GM19455 (cell line): Measurements from ENCODE around the gene LCAT.

Experiments used
- ATAC-seq: cut with Tn5 transposase; IDR thresholded peaks from one replicate; pipeline ENCODE4 v1.9.1; 2021; ENCODE audit not compliant: unreplicated experiment

The LCAT gene

DNA sequence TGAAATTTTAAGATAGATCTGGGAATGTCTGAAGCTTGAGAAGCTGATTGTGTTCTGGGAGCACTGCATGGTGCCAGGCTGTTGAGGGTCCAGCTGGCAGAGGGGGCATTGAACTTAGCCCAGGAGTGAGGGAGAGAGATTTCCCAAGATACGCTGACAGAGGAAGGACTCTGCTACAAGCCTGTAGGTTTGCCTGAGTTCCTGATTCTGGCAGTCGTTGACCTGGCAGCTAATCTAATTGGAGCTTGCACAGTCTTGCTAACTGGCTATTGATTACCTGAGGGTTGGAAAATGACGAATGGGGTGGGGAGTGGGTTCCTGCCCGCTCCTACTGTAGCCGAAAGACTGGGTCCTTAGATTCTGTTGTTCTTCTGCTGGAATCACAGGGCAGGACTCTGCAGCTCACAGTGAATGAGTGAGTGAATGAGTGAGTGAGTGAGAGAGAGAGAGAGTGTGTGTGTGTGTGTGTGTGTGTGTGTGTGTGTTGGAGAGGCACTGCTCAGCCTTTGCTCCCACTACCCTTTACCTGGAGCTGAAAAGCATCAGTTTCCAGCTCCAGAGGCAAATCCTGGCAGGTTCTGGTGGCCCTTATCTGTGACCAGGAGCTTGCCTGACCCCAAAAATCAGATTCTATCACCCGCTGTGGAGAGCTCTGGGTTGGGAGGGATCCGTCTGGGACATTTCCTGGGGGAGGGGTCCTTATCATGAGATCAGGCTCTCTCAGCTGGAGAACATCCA lies 29.0 kb downstream of the LCAT start:
- no peak for ATAC-seq

GRCh38 chr16:67910158-67910557 lies 33.8 kb downstream of the LCAT start:
- no peak for ATAC-seq

GRCh38 chr16:67909056-67909742 lies 34.7 kb downstream of the LCAT start:
- ATAC-seq, result no peak

DNA sequence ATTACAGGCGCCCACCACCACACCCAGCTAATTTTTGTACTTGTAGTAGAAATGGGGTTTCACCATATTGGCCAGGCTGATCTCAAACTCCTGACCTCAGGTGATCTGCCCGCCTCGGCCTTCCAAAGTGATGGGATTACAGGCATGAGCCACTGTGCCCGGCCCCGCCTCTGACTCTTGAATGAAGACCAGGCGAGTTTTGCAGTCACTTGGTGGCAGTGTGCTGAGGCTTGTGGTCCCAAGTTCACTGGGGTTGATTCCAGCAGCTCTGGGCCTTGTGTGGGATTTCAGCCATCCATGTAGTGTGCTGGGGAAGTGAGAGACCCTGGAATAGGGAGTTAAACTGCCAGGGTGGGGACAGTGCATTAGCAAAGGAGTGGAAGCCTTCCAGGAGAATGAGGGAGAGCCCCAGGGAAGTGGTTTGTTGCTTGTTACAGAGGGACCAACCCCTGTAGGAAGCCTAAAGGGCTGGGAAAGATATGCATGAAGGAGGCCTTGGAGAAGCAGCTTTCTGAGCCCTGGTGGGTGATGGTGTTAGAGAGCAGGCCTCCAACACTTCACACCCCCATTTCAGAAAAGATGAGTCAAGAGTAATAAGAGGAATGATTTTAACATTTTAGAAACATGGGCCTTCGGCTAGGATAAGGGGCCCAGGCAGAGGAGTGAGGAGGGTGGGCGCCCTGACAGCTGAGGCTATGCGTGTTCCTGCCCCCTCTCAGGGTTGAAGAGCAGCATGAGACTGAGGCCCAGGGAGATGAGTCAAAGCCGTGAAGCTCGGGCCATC lies 36.3 kb downstream of the LCAT start:
- no peak for ATAC-seq

DNA sequence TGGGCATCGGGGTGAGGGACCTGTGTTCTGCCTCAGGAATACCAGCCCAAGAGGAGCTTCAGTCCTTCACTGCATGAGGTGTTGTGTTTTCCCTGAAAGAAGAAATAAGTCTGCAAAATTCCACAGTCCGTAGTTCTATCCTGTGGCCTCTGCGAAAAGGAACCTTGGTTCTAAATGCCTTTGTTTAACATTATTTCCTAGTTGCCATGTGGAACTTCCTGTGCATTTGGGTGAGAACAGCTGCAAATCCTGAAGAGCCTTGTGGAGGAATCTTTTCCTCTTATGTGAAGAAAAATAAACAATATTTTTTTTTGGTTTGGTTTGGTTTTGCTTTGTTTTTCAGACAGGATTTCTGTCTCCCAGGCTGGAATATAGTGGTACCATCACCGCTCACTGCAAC lies 41.1 kb downstream of the LCAT start:
- no peak for ATAC-seq

DNA sequence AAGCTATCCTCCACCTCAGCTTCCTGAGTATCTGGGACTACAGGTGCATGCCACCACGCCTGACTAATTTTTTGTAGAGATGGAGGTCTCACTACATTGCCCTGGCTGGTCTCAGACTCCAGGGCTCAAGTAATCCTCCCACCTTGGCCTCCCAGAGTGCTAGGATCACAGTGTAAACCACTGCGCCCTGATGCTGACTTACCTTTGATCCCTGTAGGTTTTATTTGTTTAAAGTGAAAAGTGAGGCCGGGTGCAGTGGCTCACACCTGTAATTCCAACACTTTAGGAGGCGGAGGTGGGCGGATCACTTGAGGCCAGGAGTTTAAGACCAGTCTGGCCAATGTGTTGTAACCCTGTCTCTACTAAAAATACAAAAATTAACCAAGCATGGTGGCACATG lies 42.2 kb downstream of the LCAT start:
- no peak for ATAC-seq

- ATAC-seq, result no peak
Observed at GRCh38 chr16:67897231-67897630, 46.7 kb downstream of the LCAT start.

- no peak for ATAC-seq
Observed at GRCh38 chr16:67893743-67894399, 50.0 kb downstream of the LCAT start.

DNA sequence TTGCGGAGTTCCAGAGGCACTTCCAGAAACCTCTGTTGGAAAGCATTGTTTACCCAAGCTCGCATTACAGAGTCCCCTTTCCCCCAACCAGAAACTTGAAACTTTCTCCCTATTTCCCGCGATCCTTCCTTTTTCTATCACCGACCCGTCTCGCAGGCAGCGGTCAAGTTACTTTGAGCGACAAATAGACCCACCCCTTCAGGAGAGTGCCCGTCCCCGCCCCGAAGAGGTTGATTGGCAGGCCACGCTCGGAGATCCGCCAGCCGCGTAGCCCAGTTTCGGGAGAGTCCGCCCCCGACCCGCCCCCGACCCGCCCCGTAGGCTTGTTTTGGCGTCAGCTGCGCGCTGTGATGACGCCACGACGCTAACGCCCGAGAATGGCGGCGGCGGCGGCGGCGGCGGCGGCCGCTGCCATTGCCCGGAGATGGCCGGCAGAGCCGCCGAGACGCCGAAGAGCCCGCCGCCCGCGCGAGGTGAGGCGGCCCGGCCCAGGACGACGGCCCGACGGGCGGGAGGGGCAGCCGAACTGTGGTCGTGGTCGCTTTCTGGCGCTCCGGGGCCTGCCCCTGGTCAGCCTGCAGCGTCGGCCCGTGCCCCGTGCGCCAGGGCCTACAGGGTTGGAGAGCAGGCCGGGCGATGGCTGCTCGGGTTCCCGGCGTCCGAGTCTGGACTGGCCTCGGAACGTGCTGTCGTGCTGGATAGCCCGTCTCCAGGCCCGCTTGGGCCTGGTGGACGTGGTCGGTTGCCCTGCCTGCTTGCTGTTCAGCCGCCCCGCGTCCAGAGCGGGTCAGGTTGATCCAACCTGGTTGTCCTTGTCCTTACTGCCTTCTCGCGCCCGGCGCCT lies 50.8 kb downstream of the LCAT start, which contains the start of gene PSKH1:
Gene PSKH1, plus strand, starts transcription at position 356 of the 844 bp plus-strand sequence. CDS start 15,496 bp downstream, outside the sequence.
- peak; percentile 78 for ATAC-seq

GRCh38 chr16:67892375-67892774 lies 51.5 kb downstream of the LCAT start:
- no peak for ATAC-seq
